WTC11 (cell line): ENCODE data around the gene TM2D1. TPM values are rescaled to one million over a fixed set of nuclear protein-coding genes. Genes with fewer than 3 reads are reported as not detected.
A peak's percentile ranks its signal among the peaks of the same experiment; 100 is the strongest.
"Not testable (repeated sequence)": the region's sequence is repeated elsewhere in the genome, so short reads cannot be mapped to it uniquely, and the experiment has no call there.

Experiments
- ATAC-seq: fragments of 200-7000 bp; cut with Tn5 transposase; 2 replicates; pipeline ENCODE4 v1.10.0; 2021; ENCODE audit warnings: mild to moderate bottlenecking, moderate library complexity
- CTCF ChIA-PET: fragments of 300-600 bp; sonication (Branson Sonifier 250); formaldehyde crosslinking; loops from one replicate; lab custom pipeline; 2021; ENCODE audit warnings: antibody characterized with exemption; lab: Charles Lee
- POLR2A ChIA-PET: fragments of 350-600 bp; sonication (Branson Sonifier 250); formaldehyde crosslinking; loops from one replicate; lab custom pipeline; 2021; ENCODE audit warnings: antibody characterized with exemption; lab: Charles Lee
- DNase-seq: peaks from one replicate; pipeline ENCODE4 v3.0.0; 2021; ENCODE audit warnings: low spot score
- H3K27ac Mint-ChIP-seq: 2 replicates; pipeline ENCODE4 v1.8.0; 2021; ENCODE audit warnings: mixed read lengths
- H3K27me3 Mint-ChIP-seq: 2 replicates; pipeline ENCODE4 v1.8.0; 2021; ENCODE audit warnings: low read depth, mild to moderate bottlenecking, moderate library complexity, mixed read lengths
- H3K36me3 Mint-ChIP-seq: 2 replicates; pipeline ENCODE4 v1.8.0; 2021; ENCODE audit warnings: mixed read lengths
- H3K4me1 Mint-ChIP-seq: 2 replicates; pipeline ENCODE4 v1.8.0; 2022; ENCODE audit warnings: mixed read lengths
- H3K4me3 Mint-ChIP-seq: 2 replicates; pipeline ENCODE4 v1.8.0; 2021; ENCODE audit warnings: mild to moderate bottlenecking, moderate library complexity, mixed read lengths
- H3K9me3 Mint-ChIP-seq: 2 replicates; pipeline ENCODE4 v1.8.0; 2021; ENCODE audit warnings: mixed read lengths
- CBFB ChIP-seq: sonication (generic); formaldehyde crosslinking; IDR thresholded peaks from 2 replicates; pipeline ENCODE4 v1.8.1; 2022; ENCODE audit warnings: mild to moderate bottlenecking, low read depth, missing genetic modification reagents
- GTF2I ChIP-seq: fragments of 250-450 bp; sonication (Bioruptor Pico); conservative IDR thresholded peaks from 2 replicates; pipeline ENCODE4 v1.4.0; 2021; ENCODE audit warnings: mild to moderate bottlenecking
- IRF2 ChIP-seq: sonication (generic); formaldehyde crosslinking; IDR thresholded peaks from 2 replicates; pipeline ENCODE4 v1.8.0; 2022; ENCODE audit warnings: low read depth, missing genetic modification reagents, borderline replicate concordance
- KAT7 ChIP-seq: sonication (generic); formaldehyde crosslinking; IDR thresholded peaks from 2 replicates; pipeline ENCODE4 v1.8.1; 2023; ENCODE audit warnings: missing genetic modification reagents, mild to moderate bottlenecking, borderline replicate concordance
- NFATC4 ChIP-seq: fragments of 250-450 bp; sonication (Bioruptor Pico); IDR thresholded peaks from 2 replicates; pipeline ENCODE4 v1.9.0; 2021; ENCODE audit warnings: mild to moderate bottlenecking
- NFE2L1 ChIP-seq: sonication (generic); formaldehyde crosslinking; IDR thresholded peaks from 2 replicates; pipeline ENCODE4 v1.8.1; 2023; ENCODE audit warnings: missing genetic modification reagents
- NR2C2 ChIP-seq: sonication (generic); formaldehyde crosslinking; IDR thresholded peaks from 2 replicates; pipeline ENCODE4 v1.8.0; 2022; ENCODE audit warnings: mild to moderate bottlenecking, missing genetic modification reagents
- TEAD1 ChIP-seq: sonication (generic); formaldehyde crosslinking; IDR thresholded peaks from 2 replicates; pipeline ENCODE4 v1.8.0; 2022; ENCODE audit warnings: mild to moderate bottlenecking, missing genetic modification reagents
- ZNF121 ChIP-seq: sonication (generic); formaldehyde crosslinking; IDR thresholded peaks from 2 replicates; pipeline ENCODE4 v1.8.0; 2023; ENCODE audit warnings: missing genetic modification reagents
- ZNF317 ChIP-seq: sonication (generic); formaldehyde crosslinking; IDR thresholded peaks from 2 replicates; pipeline ENCODE4 v1.8.1; 2023; ENCODE audit warnings: low read depth, mild to moderate bottlenecking, moderate library complexity, missing genetic modification reagents, borderline replicate concordance
- total RNA-seq: library from RNA; stranded (reverse); gene quantifications from 3 replicates; pipeline ENCODE4 v1.2.3, GENCODE V29; 2021
- TF ChIP-seq, protein P1 (sequence below): fragments of 250-450 bp; sonication (Bioruptor Pico); IDR thresholded peaks from 2 replicates; pipeline ENCODE4 v1.9.0; 2021; ENCODE audit warnings: mild to moderate bottlenecking, borderline replicate concordance
- TF ChIP-seq, protein P2 (sequence below): sonication (generic); formaldehyde crosslinking; IDR thresholded peaks from 2 replicates; pipeline ENCODE4 v1.8.0; 2023; ENCODE audit warnings: mild to moderate bottlenecking, missing genetic modification reagents
- TF ChIP-seq, protein P3 (sequence below): fragments of 250-450 bp; sonication (Bioruptor Pico); IDR thresholded peaks from 2 replicates; pipeline ENCODE4 v1.9.0; 2021; ENCODE audit warnings: mild to moderate bottlenecking
- TF ChIP-seq, protein P4 (sequence below): sonication (generic); formaldehyde crosslinking; IDR thresholded peaks from 2 replicates; pipeline ENCODE4 v1.8.1; 2023; ENCODE audit warnings: mild to moderate bottlenecking, missing genetic modification reagents, borderline replicate concordance
- TF ChIP-seq, protein P5 (sequence below): fragments of 250-450 bp; sonication (Bioruptor Pico); IDR thresholded peaks from 2 replicates; pipeline ENCODE4 v1.8.0; 2021; ENCODE audit warnings: mild to moderate bottlenecking
- TF ChIP-seq, protein P6 (sequence below): sonication (generic); formaldehyde crosslinking; IDR thresholded peaks from 2 replicates; pipeline ENCODE4 v1.8.1; 2022; ENCODE audit warnings: low read depth, missing genetic modification reagents, borderline replicate concordance

Gene TM2D1
- total RNA-seq, 1 experiment from 2014 or later = 21.6 TPM

DNA sequence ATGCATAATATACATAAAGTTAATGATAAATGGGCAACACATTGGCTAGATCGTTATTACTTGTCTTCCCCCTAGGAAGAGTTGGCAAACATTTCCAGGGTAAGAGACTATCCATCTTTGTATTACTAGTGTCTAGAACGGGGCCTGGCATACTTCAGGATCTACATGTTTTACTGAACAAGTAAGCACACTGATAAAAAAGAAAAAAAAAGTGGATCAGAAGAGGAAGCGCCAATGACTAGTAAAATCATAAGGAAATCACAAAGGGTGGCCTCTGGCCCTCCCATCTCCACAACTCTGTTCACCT lies 482 bp downstream of the TM2D1 start:
- Mint-ChIP-seq H3K36me3 (no peaks in the 10 kb centered on the region), H3K4me1 (peaks cover 14% of the 10 kb centered on the region), H3K9me3 (no peaks in the 10 kb centered on the region), H3K4me3 (peak overlapping the region; percentile 90), H3K27ac (peak overlapping the region; percentile 95), H3K27me3 (no peaks in the 10 kb centered on the region)
- ChIA-PET CTCF (no interaction called here), POLR2A (no interaction called here)
- TF ChIP-seq, protein P1, sequence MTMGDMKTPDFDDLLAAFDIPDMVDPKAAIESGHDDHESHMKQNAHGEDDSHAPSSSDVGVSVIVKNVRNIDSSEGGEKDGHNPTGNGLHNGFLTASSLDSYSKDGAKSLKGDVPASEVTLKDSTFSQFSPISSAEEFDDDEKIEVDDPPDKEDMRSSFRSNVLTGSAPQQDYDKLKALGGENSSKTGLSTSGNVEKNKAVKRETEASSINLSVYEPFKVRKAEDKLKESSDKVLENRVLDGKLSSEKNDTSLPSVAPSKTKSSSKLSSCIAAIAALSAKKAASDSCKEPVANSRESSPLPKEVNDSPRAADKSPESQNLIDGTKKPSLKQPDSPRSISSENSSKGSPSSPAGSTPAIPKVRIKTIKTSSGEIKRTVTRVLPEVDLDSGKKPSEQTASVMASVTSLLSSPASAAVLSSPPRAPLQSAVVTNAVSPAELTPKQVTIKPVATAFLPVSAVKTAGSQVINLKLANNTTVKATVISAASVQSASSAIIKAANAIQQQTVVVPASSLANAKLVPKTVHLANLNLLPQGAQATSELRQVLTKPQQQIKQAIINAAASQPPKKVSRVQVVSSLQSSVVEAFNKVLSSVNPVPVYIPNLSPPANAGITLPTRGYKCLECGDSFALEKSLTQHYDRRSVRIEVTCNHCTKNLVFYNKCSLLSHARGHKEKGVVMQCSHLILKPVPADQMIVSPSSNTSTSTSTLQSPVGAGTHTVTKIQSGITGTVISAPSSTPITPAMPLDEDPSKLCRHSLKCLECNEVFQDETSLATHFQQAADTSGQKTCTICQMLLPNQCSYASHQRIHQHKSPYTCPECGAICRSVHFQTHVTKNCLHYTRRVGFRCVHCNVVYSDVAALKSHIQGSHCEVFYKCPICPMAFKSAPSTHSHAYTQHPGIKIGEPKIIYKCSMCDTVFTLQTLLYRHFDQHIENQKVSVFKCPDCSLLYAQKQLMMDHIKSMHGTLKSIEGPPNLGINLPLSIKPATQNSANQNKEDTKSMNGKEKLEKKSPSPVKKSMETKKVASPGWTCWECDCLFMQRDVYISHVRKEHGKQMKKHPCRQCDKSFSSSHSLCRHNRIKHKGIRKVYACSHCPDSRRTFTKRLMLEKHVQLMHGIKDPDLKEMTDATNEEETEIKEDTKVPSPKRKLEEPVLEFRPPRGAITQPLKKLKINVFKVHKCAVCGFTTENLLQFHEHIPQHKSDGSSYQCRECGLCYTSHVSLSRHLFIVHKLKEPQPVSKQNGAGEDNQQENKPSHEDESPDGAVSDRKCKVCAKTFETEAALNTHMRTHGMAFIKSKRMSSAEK (CRISPR knock-in tag) = no peak
- TF ChIP-seq, protein P2, sequence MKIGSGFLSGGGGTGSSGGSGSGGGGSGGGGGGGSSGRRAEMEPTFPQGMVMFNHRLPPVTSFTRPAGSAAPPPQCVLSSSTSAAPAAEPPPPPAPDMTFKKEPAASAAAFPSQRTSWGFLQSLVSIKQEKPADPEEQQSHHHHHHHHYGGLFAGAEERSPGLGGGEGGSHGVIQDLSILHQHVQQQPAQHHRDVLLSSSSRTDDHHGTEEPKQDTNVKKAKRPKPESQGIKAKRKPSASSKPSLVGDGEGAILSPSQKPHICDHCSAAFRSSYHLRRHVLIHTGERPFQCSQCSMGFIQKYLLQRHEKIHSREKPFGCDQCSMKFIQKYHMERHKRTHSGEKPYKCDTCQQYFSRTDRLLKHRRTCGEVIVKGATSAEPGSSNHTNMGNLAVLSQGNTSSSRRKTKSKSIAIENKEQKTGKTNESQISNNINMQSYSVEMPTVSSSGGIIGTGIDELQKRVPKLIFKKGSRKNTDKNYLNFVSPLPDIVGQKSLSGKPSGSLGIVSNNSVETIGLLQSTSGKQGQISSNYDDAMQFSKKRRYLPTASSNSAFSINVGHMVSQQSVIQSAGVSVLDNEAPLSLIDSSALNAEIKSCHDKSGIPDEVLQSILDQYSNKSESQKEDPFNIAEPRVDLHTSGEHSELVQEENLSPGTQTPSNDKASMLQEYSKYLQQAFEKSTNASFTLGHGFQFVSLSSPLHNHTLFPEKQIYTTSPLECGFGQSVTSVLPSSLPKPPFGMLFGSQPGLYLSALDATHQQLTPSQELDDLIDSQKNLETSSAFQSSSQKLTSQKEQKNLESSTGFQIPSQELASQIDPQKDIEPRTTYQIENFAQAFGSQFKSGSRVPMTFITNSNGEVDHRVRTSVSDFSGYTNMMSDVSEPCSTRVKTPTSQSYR (CRISPR knock-in tag) = no peak
- no peak for TF ChIP-seq TEAD1 (CRISPR knock-in tag)
- TF ChIP-seq, protein P3, sequence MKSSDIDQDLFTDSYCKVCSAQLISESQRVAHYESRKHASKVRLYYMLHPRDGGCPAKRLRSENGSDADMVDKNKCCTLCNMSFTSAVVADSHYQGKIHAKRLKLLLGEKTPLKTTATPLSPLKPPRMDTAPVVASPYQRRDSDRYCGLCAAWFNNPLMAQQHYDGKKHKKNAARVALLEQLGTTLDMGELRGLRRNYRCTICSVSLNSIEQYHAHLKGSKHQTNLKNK (CRISPR knock-in tag) = no peak
- no peak for TF ChIP-seq GTF2I
- ATAC-seq (no peak), DNase-seq (no peak)

DNA sequence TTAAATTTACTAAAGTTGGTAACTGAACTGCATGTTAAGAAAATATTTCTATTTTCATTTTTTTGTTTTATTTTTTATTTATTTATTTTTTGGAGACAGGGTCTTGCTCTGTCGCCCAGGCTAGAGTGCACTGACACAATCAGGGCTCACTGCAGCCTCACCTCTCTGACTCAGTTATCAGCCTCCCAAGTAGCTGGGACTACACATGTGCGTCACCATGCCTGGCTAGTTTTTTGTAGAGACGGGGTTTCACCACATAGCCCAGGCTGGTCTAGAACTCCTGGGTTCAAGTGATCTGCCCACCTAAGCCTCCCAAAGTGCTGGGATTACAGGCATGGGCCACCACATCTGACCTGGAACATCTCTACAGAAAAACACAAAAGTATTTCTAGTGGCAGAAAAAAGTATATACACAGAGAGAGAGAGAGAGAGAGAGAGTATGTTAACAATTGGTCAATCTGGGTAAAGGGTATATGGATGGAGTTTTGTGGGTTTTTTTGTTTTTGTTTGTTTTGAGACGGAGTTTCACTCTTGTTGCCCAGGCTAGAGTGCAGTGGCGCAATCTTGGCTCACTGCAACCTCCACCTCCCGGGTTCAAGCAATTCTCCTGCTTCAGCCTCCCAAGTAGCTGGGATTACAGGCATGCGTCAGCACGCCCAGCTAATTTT lies 5.8 kb downstream of the TM2D1 start:
- H3K9me3 Mint-ChIP-seq, H3K4me1 Mint-ChIP-seq, POLR2A ChIA-PET, H3K4me3 Mint-ChIP-seq, CTCF ChIA-PET, H3K27me3 Mint-ChIP-seq, DNase-seq, ATAC-seq, H3K27ac Mint-ChIP-seq, H3K36me3 Mint-ChIP-seq: not testable (repeated sequence)
- 0 out of 2 replicates have a peak, but pooled peaks have one; percentile 25 for TF ChIP-seq ZNF121 (CRISPR knock-in tag)

DNA sequence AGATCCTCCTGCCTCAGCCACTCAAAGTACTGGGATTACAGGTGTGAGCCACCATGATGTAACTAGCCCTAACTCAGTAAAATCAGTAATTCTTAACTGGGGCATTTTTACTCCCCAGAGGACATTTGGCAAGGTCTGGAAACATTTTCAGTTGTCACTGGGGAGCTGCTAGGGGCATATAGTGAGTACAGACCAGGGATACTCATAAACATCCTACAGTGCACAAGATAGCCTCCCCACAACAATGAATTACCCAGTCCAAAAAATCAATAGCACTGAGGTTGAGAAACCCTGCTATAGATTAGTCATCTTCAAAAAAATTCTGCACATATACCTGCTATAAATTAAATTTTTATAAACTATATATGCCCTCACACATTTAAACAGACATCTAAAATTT lies 13.0 kb downstream of the TM2D1 start:
- Mint-ChIP-seq H3K4me1 (no peaks in the 10 kb centered on the region), H3K4me3 (no peak overlapping the region), H3K27me3 (no peaks in the 10 kb centered on the region), H3K36me3 (peaks cover 9% of the 10 kb centered on the region), H3K9me3 (no peaks in the 10 kb centered on the region), H3K27ac (no peak overlapping the region)
- ChIA-PET CTCF (no interaction called here), POLR2A (no interaction called here)
- ATAC-seq (no peak), DNase-seq (no peak)
- TF ChIP-seq KAT7 (CRISPR knock-in tag) (no peak), NR2C2 (CRISPR knock-in tag) (no peak), CBFB (no peak), ZNF317 (CRISPR knock-in tag) (no peak), GTF2I (no peak), NFATC4 (CRISPR knock-in tag) (no peak), NFE2L1 (CRISPR knock-in tag) (no peak), IRF2 (CRISPR knock-in tag) (no peak)
- TF ChIP-seq, protein P4, sequence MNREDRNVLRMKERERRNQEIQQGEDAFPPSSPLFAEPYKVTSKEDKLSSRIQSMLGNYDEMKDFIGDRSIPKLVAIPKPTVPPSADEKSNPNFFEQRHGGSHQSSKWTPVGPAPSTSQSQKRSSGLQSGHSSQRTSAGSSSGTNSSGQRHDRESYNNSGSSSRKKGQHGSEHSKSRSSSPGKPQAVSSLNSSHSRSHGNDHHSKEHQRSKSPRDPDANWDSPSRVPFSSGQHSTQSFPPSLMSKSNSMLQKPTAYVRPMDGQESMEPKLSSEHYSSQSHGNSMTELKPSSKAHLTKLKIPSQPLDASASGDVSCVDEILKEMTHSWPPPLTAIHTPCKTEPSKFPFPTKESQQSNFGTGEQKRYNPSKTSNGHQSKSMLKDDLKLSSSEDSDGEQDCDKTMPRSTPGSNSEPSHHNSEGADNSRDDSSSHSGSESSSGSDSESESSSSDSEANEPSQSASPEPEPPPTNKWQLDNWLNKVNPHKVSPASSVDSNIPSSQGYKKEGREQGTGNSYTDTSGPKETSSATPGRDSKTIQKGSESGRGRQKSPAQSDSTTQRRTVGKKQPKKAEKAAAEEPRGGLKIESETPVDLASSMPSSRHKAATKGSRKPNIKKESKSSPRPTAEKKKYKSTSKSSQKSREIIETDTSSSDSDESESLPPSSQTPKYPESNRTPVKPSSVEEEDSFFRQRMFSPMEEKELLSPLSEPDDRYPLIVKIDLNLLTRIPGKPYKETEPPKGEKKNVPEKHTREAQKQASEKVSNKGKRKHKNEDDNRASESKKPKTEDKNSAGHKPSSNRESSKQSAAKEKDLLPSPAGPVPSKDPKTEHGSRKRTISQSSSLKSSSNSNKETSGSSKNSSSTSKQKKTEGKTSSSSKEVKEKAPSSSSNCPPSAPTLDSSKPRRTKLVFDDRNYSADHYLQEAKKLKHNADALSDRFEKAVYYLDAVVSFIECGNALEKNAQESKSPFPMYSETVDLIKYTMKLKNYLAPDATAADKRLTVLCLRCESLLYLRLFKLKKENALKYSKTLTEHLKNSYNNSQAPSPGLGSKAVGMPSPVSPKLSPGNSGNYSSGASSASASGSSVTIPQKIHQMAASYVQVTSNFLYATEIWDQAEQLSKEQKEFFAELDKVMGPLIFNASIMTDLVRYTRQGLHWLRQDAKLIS (CRISPR knock-in tag) = no peak
- TF ChIP-seq, protein P5, sequence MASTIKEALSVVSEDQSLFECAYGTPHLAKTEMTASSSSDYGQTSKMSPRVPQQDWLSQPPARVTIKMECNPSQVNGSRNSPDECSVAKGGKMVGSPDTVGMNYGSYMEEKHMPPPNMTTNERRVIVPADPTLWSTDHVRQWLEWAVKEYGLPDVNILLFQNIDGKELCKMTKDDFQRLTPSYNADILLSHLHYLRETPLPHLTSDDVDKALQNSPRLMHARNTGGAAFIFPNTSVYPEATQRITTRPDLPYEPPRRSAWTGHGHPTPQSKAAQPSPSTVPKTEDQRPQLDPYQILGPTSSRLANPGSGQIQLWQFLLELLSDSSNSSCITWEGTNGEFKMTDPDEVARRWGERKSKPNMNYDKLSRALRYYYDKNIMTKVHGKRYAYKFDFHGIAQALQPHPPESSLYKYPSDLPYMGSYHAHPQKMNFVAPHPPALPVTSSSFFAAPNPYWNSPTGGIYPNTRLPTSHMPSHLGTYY (CRISPR knock-in tag) = no peak
- TF ChIP-seq, protein P6, sequence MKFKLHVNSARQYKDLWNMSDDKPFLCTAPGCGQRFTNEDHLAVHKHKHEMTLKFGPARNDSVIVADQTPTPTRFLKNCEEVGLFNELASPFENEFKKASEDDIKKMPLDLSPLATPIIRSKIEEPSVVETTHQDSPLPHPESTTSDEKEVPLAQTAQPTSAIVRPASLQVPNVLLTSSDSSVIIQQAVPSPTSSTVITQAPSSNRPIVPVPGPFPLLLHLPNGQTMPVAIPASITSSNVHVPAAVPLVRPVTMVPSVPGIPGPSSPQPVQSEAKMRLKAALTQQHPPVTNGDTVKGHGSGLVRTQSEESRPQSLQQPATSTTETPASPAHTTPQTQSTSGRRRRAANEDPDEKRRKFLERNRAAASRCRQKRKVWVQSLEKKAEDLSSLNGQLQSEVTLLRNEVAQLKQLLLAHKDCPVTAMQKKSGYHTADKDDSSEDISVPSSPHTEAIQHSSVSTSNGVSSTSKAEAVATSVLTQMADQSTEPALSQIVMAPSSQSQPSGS = no peak
